Ishikawa (cell line): Measurements from ENCODE around the gene GALNT9.

Experiments used
- CEBPB ChIP-seq: IDR thresholded peaks from 2 replicates; pipeline ENCODE4 v1.6.1; 2012
- CREB1 ChIP-seq: IDR thresholded peaks from 2 replicates; pipeline ENCODE4 v1.6.1; 2012; ENCODE audit warnings: low read depth
- EP300 ChIP-seq: IDR thresholded peaks from 2 replicates; pipeline ENCODE4 v1.6.1; 2012; ENCODE audit warnings: borderline replicate concordance
- NFIC ChIP-seq: IDR thresholded peaks from 2 replicates; pipeline ENCODE4 v1.6.1; 2012
- RAD21 ChIP-seq: IDR thresholded peaks from 2 replicates; pipeline ENCODE4 v1.6.1; 2012; ENCODE audit warnings: low read depth
- TAF1 ChIP-seq: IDR thresholded peaks from 2 replicates; pipeline ENCODE4 v1.6.1; 2012; ENCODE audit warnings: low read depth, mild to moderate bottlenecking
- TCF12 ChIP-seq: IDR thresholded peaks from 2 replicates; pipeline ENCODE4 v1.6.1; 2012; ENCODE audit warnings: low read depth
- ZBTB7A ChIP-seq: IDR thresholded peaks from 2 replicates; pipeline ENCODE4 v1.6.1; 2012; ENCODE audit warnings: low read depth
- TF ChIP-seq, protein P1 (sequence below): IDR thresholded peaks from 2 replicates; pipeline ENCODE4 v1.6.1; 2012
- TF ChIP-seq, protein P2 (sequence below): IDR thresholded peaks from 2 replicates; pipeline ENCODE4 v1.6.1; 2012; ENCODE audit warnings: low read depth, mild to moderate bottlenecking

DNA sequence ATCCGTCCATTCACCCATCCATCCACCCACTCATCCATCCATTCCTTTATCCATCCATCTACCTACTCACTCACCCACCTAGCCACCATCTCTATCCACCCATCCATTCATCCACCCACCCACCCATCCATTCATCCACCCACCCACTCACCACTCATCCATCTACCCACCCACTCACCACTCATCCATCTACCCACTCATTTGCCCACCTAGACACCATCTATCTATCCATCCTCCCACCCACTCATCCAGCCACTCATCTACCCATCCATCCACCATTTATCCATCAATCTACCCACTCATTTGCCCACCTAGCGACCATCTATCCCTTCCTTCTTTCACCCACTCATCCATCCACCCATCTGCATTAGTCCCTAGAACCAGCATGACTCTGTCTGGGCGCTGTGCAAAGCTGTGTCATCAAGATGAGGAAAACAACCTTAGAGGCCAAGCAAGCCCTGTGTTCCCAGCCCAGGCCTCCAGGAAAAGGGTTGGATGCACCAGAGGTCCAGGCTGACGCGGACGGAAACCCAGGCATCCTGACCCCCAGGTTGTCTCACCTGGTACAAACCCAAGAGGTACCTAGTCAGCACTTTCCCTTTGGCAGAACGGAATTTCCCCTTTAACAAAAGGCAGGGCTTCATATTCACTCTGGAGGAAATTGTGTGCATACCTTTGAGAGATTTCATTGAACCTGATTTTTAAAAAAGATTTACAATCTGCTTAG lies 111.4 kb downstream of the GALNT9 start:
- TF ChIP-seq, protein P1, sequence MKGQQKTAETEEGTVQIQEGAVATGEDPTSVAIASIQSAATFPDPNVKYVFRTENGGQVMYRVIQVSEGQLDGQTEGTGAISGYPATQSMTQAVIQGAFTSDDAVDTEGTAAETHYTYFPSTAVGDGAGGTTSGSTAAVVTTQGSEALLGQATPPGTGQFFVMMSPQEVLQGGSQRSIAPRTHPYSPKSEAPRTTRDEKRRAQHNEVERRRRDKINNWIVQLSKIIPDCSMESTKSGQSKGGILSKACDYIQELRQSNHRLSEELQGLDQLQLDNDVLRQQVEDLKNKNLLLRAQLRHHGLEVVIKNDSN: no peak
- TF ChIP-seq ZBTB7A (no peak), CREB1 (no peak), EP300 (no peak), TCF12 (no peak), NFIC (no peak), CEBPB (no peak), RAD21 (no peak), TAF1 (no peak)
- TF ChIP-seq, protein P2, sequence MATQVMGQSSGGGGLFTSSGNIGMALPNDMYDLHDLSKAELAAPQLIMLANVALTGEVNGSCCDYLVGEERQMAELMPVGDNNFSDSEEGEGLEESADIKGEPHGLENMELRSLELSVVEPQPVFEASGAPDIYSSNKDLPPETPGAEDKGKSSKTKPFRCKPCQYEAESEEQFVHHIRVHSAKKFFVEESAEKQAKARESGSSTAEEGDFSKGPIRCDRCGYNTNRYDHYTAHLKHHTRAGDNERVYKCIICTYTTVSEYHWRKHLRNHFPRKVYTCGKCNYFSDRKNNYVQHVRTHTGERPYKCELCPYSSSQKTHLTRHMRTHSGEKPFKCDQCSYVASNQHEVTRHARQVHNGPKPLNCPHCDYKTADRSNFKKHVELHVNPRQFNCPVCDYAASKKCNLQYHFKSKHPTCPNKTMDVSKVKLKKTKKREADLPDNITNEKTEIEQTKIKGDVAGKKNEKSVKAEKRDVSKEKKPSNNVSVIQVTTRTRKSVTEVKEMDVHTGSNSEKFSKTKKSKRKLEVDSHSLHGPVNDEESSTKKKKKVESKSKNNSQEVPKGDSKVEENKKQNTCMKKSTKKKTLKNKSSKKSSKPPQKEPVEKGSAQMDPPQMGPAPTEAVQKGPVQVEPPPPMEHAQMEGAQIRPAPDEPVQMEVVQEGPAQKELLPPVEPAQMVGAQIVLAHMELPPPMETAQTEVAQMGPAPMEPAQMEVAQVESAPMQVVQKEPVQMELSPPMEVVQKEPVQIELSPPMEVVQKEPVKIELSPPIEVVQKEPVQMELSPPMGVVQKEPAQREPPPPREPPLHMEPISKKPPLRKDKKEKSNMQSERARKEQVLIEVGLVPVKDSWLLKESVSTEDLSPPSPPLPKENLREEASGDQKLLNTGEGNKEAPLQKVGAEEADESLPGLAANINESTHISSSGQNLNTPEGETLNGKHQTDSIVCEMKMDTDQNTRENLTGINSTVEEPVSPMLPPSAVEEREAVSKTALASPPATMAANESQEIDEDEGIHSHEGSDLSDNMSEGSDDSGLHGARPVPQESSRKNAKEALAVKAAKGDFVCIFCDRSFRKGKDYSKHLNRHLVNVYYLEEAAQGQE: no peak
